ENCODE measurements around the gene IL1R1.

DNA sequence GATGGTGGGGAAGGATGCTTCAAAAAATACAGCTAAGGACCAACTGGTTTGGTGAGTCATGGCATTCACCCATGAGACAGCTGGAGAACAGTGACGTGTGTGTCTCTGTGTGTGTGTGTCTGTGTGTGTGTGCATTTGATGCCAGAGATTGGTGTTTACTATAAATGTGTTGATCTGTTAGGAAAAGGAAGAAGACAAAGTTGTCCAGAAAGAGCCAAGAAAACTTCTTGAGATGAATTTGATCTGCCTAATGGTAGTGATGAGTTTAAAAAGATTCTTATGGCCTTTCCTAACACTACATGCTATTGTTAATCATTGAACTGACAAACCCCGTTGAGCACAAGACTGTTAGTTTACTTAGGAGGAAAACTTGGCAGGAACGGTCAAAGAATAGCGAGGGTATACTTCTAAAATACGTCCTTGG, 36.4 kb upstream of the IL1R1 start:
- TF ChIP-seq, protein P1, sequence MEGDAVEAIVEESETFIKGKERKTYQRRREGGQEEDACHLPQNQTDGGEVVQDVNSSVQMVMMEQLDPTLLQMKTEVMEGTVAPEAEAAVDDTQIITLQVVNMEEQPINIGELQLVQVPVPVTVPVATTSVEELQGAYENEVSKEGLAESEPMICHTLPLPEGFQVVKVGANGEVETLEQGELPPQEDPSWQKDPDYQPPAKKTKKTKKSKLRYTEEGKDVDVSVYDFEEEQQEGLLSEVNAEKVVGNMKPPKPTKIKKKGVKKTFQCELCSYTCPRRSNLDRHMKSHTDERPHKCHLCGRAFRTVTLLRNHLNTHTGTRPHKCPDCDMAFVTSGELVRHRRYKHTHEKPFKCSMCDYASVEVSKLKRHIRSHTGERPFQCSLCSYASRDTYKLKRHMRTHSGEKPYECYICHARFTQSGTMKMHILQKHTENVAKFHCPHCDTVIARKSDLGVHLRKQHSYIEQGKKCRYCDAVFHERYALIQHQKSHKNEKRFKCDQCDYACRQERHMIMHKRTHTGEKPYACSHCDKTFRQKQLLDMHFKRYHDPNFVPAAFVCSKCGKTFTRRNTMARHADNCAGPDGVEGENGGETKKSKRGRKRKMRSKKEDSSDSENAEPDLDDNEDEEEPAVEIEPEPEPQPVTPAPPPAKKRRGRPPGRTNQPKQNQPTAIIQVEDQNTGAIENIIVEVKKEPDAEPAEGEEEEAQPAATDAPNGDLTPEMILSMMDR (IDR thresholded peaks at IDR 0.05) = no peak
- TF ChIP-seq EZH2 (IDR thresholded peaks at IDR 0.05) (no peak), EZH2phosphoT487 (IDR thresholded peaks at IDR 0.05) (no peak)
